ACHN (cell line): Measurements from ENCODE around the gene CNNM3.
"Not testable (repeated sequence)": the region's sequence is repeated elsewhere in the genome, so short reads cannot be mapped to it uniquely, and the experiment has no call there.

Experiments used
- DNase-seq: peaks from one replicate; pipeline ENCODE4 v3.0.0-alpha.2; 2015
- in situ Hi-C: cut with HindIII; loops from 2 replicates; pipeline ENCODE4 v1.10.0; 2017; ENCODE audit warnings: low sequenced_read_pairs, low pct_ligation_motif_present, low pct_unique_long_range_greater_than_20kb

The CNNM3 gene

DNA sequence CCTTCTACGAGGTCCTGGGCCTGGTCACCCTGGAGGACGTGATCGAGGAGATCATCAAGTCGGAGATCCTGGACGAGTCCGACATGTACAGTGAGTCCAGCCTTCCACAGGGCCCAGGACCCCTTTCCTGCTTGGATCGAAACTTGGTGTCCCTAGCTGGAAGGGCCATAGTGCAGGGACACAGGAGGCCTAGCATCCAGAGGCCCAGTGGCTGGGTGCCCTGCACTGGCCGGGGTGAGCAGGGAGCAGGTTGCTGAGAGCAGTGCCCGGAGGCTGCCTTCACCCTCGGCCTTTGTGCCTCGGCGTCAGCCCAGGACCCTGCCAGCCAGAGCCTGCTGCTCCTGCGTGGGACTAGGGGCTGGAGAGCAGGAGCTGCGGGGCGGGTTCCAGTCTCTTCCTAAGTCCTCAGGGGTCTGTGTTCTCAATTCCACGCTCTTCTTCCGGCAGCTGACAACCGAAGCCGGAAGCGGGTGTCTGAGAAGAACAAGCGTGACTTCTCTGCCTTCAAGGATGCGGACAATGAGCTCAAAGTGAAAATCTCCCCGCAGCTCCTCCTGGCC, 18.9 kb upstream of the CNNM3 start:
- no peak for DNase-seq
- in situ Hi-C loops: no loop called here

DNA sequence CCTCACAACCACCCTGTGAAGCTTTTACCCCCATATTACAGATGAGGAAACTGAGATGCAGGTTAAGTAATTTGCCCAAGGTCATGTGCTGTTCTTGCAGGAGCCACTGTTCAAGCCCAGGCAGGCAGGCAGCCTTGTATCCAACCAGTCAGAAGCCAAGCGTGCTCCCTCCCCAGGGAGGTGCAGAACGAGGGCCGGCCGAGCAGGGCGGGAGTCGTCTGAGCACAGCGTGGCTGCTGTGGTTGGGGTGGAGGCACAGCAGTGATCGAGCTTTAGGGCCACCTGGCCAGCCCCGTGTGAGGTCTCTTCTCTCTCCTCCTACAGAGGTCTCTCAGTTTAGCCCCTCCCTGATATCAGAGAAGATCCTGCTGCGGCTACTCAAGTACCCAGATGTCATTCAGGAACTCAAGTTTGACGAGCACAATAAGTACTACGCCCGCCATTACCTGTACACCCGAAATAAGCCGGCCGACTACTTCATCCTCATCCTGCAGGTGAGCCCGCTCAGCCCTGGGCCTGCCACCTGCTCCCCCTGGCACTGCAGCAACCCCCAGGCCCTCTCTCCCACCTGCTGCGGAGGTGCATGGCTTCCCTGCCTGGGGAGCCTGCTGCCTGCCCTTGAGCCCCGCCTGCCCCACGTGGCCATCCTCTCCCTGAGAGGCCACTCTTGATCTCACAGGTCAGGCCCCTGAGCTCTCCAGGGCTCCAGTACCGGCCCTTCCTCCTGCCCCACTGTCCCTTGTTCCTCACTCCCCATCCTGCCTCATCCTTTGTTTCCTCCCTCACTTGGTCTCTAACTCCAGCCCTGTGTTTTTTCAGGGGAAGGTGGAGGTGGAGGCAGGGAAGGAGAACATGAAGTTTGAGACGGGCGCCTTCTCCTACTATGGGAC, 17.1 kb upstream of the CNNM3 start:
- no peak for DNase-seq
- in situ Hi-C loops: no loop called here

DNA sequence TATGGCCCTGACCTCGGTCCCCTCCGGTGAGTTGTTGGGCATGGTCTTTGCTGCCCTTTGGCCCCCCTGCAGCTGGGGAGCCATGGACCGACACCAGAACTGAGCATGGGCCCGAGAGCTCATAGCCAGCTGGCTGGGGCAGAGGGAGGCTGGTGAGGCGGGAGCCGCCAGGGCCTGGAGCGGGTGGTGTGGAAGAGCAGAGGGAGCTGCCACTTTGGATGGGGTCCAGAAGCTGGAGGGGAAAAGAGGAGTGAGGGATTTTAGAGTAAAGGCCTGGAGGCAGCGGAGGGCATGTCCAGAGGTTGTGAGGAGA, 16.5 kb upstream of the CNNM3 start:
- no peak for DNase-seq
- in situ Hi-C loops: no loop called here

DNA sequence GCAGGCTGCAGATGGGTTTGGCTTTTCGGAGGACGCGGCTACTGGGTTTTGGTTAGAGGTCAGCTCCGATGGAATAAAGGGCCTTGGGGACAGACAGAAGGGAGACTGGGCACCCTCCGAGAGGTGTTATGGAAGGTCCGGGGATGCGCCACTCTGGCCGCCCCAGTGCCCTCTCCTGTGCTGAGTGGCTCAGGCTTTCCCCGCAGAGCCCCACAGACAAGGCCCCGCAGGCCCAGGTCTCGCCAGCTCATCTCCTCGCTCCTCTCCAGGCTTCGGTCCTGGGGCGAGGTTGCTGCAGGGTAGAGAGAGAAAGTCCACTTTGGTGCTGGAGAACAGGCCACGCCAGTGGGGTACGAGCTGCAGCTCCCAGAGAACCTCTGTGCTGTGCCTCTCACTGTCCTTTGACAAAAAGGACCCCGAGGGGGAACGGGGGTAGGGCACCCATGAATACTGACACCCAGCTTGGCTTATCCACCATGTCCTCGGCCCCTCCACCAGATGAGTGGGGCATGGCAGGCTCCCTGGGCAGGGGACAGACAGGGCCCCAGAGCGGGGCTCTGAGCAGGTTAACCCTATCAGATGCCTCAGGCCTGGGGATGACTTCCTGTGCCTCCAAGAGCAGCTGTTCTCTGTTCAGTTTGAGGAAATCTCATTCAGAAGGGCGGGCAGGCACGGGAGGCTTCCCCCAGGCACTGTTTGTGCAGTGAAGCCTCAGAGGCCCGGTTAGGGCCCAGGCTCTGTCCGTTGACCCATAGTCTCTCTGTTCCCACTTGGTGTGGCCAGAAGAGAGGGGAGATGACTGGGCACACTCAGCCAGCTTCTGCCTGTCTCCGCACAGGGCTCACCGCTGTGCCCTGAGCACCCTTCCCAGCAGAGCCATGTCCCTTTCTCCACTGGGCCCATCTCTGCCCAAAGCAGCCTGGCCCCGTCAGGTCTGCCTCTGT, 15.7 kb upstream of the CNNM3 start:
- in situ Hi-C loops: no loop called here
- no peak for DNase-seq

DNA sequence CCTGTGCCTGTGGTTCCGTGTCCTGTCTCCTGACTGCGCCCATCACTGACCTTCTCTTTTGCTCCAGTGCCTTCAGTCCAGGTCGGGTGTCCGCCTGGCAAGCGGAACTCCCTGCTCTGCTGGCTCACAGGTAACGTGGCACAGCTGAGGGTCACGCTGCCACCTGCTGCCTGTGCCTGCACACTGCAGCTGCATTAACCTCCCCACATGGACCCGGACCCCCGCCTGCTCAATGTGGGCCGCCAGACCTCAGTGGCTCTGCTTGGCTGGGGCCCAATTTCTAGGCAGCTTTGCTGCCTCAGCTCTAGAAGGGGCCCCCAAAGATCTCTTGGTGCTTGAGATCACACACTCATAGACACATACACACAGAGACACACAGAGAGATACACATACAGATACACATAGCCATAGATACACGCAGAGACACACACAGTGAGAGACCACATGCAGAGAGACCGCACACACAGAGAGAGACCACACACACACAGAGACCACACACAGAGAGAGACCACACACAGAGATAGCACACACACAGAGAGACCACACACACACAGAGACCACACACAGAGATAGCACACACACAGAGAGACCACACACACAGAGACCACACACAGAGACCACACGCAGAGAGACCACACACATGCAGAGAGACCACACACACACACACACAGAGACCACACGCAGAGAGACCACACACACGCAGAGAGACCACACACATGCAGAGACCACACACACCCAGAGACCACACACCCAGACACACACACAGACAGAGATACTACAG, 14.9 kb upstream of the CNNM3 start:
- DNase-seq: peak; percentile 62
- in situ Hi-C loops: no loop called here

DNA sequence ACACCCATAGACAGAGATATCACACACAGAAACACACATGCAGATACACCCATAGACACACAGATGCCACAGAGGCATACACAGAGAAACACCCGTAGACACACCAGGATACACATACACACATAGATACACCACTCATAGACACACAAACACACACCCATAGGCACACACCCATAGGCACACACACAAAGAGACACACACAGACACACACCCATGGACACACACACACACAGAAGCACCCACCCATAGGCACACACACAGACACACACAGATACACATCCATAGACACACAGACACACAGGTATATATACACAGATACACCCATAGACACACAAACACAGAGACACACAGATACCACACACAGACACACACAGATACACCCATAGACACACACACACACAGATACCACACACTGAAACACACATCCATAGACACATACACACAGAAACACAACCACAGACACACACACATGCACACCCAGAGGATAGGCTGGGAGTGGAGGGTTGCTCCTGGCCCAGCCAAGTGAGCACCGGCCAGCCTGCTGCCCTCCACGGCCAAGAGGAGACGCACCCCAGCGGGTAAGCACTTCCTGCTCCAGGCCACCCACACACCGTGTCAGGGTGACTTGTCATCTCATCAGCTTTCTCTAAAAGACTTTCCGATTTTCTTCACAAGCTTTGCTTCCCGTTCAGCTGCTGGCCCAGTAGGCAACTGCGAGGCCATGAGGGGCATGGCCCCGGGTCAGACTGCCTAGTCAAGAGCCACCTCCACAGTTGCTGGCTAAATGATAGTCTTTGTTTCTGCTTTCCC, 14.1 kb upstream of the CNNM3 start:
- in situ Hi-C loops: no loop called here
- DNase-seq: peak; percentile 19

DNA sequence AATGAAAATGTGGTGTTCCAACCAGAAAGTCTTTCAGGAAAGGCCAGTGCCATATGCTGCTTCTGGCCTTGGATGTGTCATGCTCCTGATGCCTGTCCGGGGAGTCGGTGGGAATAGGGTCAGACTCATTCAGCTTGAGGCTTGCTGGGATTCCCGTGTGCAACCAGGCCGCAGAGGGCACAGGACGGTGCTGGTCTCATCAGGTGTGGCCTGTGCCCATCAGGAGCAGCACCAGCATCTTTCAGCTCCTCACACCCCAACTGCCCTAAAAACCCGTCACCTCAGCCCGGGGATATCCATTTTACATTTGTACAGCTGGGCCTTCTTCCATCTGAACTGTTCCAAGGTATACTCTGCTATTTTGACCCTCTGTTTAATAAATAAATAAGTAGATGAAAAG, 13.3 kb upstream of the CNNM3 start:
- in situ Hi-C loops: no loop called here
- no peak for DNase-seq

DNA sequence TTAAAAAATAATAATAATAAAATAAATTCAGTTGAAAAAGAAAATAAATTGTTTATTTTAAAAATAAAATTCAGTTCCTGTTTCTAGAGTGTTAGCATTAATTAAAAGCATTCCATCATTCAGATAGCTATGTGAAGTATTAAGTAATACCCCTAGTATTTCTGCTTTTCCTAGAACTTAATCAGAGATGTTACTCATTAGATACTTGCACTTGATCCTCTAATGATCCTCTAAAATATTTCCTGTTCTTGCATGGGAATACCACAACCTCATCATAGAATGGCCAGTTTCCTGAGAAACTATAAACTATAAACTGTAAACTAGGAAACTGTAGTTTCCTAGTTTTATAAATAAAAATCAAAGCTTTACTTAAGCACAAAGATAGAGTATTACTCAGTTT, 11.1 kb upstream of the CNNM3 start:
- in situ Hi-C loops: no loop called here
- no peak for DNase-seq

DNA sequence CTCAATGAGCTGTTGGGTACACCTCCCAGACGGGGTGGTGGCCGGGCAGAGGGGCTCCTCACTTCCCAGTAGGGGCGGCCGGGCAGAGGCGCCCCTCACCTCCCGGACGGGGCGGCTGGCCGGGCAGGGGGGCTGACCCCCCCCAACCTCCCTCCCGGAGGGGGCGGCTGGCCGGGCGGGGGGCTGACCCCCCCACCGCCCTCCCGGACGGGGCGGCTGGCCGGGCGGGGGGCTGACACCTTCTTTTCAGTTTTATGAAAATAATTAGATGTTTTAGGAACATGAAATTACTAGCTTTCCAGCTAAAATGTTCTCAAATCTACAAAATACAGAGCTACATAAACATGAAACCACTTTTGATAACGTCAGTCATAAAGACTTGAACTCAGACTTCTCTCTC, 10.1 kb upstream of the CNNM3 start:
- DNase-seq, in situ Hi-C loops: not testable (repeated sequence)

DNA sequence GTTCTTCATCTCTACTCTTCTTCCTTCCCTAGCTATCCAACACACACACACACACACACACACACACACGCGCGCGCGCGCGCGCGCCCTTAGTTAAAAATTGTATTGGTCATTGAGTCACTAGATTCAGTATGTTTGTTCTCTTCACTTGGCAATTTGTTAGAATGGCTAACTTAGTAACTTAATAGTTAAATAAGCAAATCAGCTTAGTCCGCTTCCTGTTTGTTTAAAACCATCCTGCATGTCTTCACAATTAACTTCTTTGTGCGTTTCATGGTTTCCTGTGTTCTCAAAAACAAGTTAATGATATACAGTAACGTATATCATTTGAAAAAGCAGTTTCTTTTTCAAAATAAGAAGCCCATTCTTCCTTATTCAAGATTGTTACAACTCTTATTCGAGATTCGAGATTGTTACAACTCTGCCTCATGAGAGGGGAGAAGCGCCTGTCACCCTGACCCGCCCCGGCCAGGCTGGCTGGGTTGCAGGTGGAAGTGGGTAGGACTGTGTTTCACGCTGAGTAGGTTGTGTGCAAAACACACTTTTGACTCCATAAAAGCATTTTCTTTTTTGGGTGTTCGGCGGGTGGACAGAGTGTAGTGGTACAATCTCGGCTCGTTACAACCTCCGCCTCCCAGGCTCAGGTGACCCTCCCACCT, 9.5 kb upstream of the CNNM3 start:
- DNase-seq: no peak

DNA sequence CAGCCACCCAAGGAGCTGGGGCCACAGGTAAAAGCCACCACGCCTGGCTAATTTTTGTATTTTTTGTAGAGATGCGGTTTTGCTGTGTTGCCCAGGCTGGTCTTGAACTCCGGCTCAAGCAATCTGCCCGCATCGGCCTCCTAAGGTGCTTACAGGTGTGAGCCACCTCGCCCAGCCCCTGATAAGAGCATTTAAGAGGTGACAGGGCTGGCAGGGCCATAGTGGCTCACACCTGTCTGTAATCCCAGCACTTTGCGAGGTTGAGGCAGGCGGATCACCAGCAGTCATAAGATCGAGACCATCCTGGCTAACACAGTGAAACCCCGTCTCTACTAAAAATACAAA, 9.0 kb upstream of the CNNM3 start:
- in situ Hi-C loops: no loop called here
- DNase-seq: no peak

More for the DNA sequence above, 9.5 kb upstream of the CNNM3 start:
- in situ Hi-C loops: no loop called here

DNA sequence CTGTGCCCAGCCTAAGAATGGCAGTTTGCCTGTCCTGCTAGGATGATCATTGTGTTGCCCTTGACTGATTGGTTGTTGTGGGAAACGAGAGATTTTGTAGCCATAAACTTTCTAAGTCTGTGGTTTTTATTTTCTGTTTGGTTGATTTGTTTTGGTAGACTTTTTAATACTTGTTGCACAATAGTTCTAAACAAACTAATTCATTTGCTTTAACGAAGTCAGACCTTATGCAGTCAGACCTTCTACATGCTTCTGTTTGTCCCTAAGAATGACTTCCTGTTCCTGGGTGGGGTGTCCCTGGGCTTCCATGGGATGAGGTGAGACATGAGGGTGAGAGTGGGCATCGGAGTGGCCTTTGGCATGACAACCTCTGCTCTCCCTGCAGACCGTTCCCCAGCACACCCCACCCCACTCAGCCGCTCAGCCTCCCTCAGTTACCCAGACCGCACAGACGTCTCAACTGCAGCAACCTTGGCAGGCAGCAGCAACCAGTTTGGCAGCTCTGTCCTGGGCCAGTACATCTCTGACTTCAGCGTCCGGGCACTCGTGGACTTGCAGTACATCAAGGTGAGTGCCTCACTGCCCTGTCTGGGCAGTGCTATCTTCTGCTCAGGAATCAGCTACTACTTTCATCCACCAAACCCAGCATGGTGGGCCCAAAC, 7.8 kb upstream of the CNNM3 start:
- in situ Hi-C loops: no loop called here
- DNase-seq: no peak

DNA sequence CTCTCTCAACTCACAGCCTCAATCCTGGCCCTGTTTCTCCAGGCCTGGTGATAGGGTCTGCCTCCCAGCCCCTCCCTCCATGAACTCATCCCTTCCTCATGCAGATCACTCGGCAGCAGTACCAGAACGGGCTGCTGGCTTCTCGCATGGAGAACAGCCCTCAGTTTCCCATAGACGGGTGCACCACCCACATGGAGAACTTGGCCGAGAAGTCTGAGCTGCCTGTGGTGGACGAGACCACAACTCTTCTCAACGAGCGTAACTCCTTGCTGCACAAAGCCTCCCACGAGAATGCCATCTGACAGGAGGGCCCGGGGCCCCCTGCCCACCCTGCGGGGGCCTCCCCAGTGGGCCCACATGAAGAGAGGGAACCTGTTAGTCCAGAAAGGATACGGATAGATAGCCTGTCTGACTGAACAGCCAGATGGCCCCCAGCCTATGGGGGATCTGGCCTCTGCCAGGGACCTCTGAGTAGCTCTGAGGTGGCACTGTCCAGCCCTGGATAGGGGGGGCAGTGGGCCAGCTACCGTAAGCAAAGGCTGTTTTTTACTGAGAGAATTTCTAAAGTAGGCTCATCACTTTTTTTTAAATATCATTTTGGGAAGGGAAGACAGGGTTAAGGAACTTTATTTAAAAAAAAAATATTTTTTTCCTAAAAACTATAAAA, 6.7 kb upstream of the CNNM3 start:
- no peak for DNase-seq
- in situ Hi-C loops: no loop called here

DNA sequence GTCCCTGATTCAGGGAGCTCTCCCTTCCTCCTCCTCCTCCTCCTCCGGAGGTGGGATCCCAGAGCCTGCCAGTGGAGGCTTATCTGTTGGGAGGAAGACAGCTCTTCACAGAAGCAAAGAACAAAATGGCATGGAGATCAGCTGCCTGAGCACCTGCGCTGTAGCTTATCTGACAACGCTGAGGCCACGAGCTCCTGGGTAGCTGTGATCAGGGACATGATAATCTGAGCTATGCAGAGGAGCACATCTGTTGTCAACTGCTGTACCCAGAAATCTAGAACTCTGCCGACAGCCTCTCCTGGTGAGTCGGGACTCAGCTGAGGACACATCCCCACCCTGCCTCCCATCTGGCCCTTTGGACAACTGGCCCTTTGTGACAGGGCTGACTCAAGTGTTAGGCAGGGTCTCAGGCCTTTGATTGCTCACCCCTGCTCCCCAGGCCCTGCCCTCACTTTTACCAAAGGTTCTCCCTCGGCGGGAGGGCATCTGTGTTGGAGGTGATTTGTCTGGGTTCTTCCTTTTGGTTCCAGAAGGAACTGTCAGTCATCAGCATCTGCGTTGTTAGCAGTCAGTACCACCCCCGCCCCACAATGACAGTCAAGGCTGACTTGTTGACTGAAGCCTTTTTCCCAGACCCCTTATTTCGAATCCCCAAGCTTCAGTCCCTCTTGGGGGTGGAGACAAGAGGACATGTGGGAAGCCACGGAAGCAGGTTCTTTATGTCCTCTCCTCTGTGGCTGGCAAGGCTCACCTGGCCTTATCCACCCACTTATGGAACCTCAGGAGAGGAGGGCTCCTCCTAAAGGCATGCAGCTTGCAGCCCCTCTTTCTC, 5.9 kb upstream of the CNNM3 start:
- in situ Hi-C loops: no loop called here
- DNase-seq: no peak

DNA sequence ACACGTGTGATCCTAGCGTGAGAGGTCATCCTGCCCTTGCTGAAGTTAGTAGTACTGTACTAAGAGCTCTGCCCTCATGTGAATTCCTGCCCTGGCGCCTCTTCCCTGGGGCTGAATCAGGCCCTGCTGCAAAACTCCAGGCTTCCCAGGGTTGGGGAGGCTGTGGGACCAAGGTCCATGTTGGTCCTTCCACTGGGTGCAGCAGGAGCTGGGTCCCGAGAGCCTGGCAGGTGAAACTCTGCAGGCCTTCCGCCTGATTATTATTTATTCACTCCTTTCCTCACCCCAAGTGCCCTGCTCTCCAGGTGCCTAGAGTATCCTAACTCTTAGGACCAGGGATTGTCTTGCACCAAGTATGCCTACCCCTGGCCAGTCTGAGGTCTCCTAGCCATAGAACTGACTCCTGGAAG, 5.3 kb upstream of the CNNM3 start:
- in situ Hi-C loops: no loop called here

DNA sequence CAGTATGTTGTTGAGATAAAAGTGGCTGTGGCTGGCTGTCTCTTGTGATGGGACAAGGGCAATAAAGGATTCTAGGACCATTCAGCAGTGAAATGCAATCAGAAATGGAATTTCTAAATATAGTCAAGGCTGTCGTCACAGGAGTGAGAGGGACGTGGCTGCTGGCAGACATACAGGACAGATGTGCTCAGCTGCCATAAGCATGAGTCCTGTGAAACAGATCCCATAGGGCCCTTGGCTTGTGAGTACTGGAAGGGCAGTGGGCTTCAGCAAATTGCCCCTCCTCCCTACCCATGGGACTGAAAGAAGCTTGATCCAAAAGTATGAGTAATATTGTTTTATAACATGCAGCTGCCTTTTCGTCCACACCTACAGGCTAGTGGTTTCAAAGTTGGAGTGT, 4.2 kb upstream of the CNNM3 start:
- no peak for DNase-seq

More for the DNA sequence above, 5.3 kb upstream of the CNNM3 start:
- no peak for DNase-seq

More for the DNA sequence above, 4.2 kb upstream of the CNNM3 start:
- in situ Hi-C loops: no loop called here
